Keratinocyte (primary cell): ENCODE data around the gene CFAP206. TPM values are rescaled to one million over a fixed set of nuclear protein-coding genes. Genes with fewer than 3 reads are reported as not detected.
A peak's percentile ranks its signal among the peaks of the same experiment; 100 is the strongest.

ENCODE experiments used
- DNase-seq: peaks from one replicate; pipeline ENCODE4 v3.0.0-alpha.2; 2011; ENCODE audit warnings: low read depth, missing footprints, low spot score
- FAIRE-seq: peaks from 2 replicates; lab custom pipeline; 2011; peaks lifted over from hg19 to GRCh38; lab: Jason Lieb, UNC
- H2AFZ ChIP-seq: 2 replicates; pipeline ENCODE4 v1.6.0; 2012; ENCODE audit warnings: low read length, control low read depth, inconsistent platforms; ENCODE audit not compliant: control insufficient read depth
- H3K27ac ChIP-seq: 2 replicates; pipeline ENCODE4 v1.5.1; 2011; ENCODE audit warnings: low read length; ENCODE audit not compliant: control insufficient read depth, insufficient read depth
- H3K27me3 ChIP-seq: 3 replicates; pipeline ENCODE4 v1.6.0; 2011; ENCODE audit warnings: low read length; ENCODE audit not compliant: control insufficient read depth, insufficient read depth; ENCODE audit errors: extremely low read depth
- H3K36me3 ChIP-seq, 2 experiments: 2 replicates in 1 of 2; 3 replicates in 1 of 2; pipeline ENCODE4 v1.5.1; 2011; ENCODE audit warnings: low read length in 2 of 2, mild to moderate bottlenecking in 1 of 2; ENCODE audit not compliant: control insufficient read depth in 2 of 2, insufficient read depth in 2 of 2; ENCODE audit errors: extremely low read depth in 1 of 2
- H3K4me1 ChIP-seq: 3 replicates; pipeline ENCODE4 v1.5.1; 2011; ENCODE audit warnings: low read length; ENCODE audit not compliant: control insufficient read depth, insufficient read depth; ENCODE audit errors: extremely low read depth
- H3K4me2 ChIP-seq: 3 replicates; pipeline ENCODE4 v1.6.0; 2011; ENCODE audit warnings: low read depth, low read length; ENCODE audit not compliant: control insufficient read depth, insufficient read depth; ENCODE audit errors: extremely low read depth
- H3K4me3 ChIP-seq, 3 experiments: fragments of 200-600 bp in 1 of 3; sonication (generic) in 1 of 3; 2 replicates in 2 of 3; 3 replicates in 1 of 3; pipeline ENCODE4 v1.5.1; 2011 to 2016; ENCODE audit warnings: low read length in 3 of 3, mild to moderate bottlenecking in 3 of 3, control low read depth in 2 of 3, inconsistent platforms in 1 of 3, low read depth in 1 of 3, mixed read lengths in 1 of 3, mixed run types in 1 of 3, moderate library complexity in 1 of 3; ENCODE audit not compliant: control insufficient read depth in 2 of 3, insufficient read depth in 2 of 3; ENCODE audit errors: extremely low read depth in 1 of 3
- H3K79me2 ChIP-seq: 2 replicates; pipeline ENCODE4 v1.6.0; 2012; ENCODE audit warnings: low read length; ENCODE audit not compliant: control insufficient read depth, insufficient read depth
- H3K9ac ChIP-seq: 3 replicates; pipeline ENCODE4 v1.6.0; 2011; ENCODE audit warnings: low read length; ENCODE audit not compliant: control insufficient read depth, insufficient read depth; ENCODE audit errors: extremely low read depth
- H3K9me1 ChIP-seq: 3 replicates; pipeline ENCODE4 v1.6.0; 2011; ENCODE audit warnings: low read length; ENCODE audit not compliant: control insufficient read depth, insufficient read depth; ENCODE audit errors: extremely low read depth
- H3K9me3 ChIP-seq: 2 replicates; pipeline ENCODE4 v1.5.1; 2012; ENCODE audit warnings: low read depth, low read length; ENCODE audit not compliant: control insufficient read depth
- H4K20me1 ChIP-seq: 3 replicates; pipeline ENCODE4 v1.6.0; 2011; ENCODE audit warnings: low read length; ENCODE audit not compliant: control insufficient read depth, insufficient read depth; ENCODE audit errors: extremely low read depth
- EZH2 ChIP-seq: IDR thresholded peaks from one replicate; pipeline ENCODE4 v1.6.1; 2012; ENCODE audit warnings: inconsistent platforms, mild to moderate bottlenecking, low read length, moderate library complexity
- dilution Hi-C: fragments of 300-500 bp; cut with MboI; formaldehyde crosslinking; loops from one replicate; pipeline ENCODE4 v1.7.0; 2020; ENCODE audit warnings: low sequenced_read_pairs; ENCODE audit not compliant: extremely low pct_ligation_motif_present
- polyA minus RNA-seq, 3 experiments: library from RNA; depleted of rRNA, polyadenylated mRNA; stranded (reverse); fragments of >200 nt; gene quantifications; 1 replicate in 1 of 3; 2 replicates in 1 of 3; 3 replicates in 1 of 3; pipeline ENCODE4 v1.2.3, GENCODE V29; 2011
- polyA plus RNA-seq, 5 experiments: library from polyadenylated mRNA; depleted of rRNA in 3 of 5; stranded (reverse) in 3 of 5; stranded (forward) in 1 of 5; unstranded in 1 of 5; fragments of >200 nt; gene quantifications; 1 replicate in 1 of 5; 2 replicates in 3 of 5; 3 replicates in 1 of 5; pipeline versions ENCODE4 v1.2.1 to v1.2.3, GENCODE V29; 2011 to 2012; ENCODE audit warnings: missing spikeins in 2 of 5, low read depth in 1 of 5, low replicate concordance in 1 of 5
- TF ChIP-seq, protein P1 (sequence below), 3 experiments: IDR thresholded peaks in 1 of 3; conservative IDR thresholded peaks in 1 of 3; optimal IDR thresholded peaks in 1 of 3; 2 replicates in 2 of 3; 3 replicates in 1 of 3; pipeline versions ENCODE3 to v1.5.1; 2011; ENCODE audit warnings: low read length in 3 of 3, mild to moderate bottlenecking in 3 of 3, moderate library complexity in 2 of 3, control low read depth in 1 of 3, inconsistent platforms in 1 of 3; ENCODE audit not compliant: insufficient read depth in 2 of 3; ENCODE audit errors: extremely low read depth in 1 of 3

CFAP206 gene, protein sequence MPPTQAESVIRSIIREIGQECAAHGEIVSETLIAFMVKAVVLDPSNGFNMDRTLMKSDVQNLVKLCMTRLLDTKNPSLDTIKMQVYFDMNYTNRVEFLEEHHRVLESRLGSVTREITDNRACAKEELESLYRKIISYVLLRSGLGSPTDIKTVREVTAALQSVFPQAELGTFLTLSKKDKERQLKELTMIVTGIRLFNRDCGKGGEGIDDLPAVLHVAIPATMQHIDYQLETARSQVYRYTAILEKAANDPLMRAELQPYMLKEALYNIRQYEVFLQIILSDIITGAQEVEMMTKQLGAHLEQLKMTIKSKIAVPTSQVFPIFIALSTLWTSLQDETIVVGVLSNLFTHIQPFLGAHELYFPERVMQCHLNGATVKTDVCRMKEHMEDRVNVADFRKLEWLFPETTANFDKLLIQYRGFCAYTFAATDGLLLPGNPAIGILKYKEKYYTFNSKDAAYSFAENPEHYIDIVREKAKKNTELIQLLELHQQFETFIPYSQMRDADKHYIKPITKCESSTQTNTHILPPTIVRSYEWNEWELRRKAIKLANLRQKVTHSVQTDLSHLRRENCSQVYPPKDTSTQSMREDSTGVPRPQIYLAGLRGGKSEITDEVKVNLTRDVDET
- 0.18 to 0.63 TPM (median 0.44 TPM) in 3 replicates for polyA plus RNA-seq
- 0.39 TPM for polyA plus RNA-seq (2011; ENCODE audit: low read depth)
- 0.65 and 0.88 TPM in 2 replicates for polyA plus RNA-seq (2011; cell fraction: cytosol; rRNA removed)
- 0.89 and 1.3 TPM in 2 replicates for polyA plus RNA-seq (2011; cell fraction: nucleus; rRNA removed)
- 0.26 and 0.35 TPM in 2 replicates for polyA plus RNA-seq (2012; ENCODE audit: low replicate concordance)
- polyA minus RNA-seq = 0.63 to 0.80 TPM in 2 of 3 replicates, not detected in the other
- not detected for polyA minus RNA-seq (2011; cell fraction: cytosol; rRNA and poly(A)+ RNA removed)
- polyA minus RNA-seq (2011; cell fraction: nucleus; rRNA and poly(A)+ RNA removed) = 0.42 and 2.0 TPM in 2 replicates

DNA sequence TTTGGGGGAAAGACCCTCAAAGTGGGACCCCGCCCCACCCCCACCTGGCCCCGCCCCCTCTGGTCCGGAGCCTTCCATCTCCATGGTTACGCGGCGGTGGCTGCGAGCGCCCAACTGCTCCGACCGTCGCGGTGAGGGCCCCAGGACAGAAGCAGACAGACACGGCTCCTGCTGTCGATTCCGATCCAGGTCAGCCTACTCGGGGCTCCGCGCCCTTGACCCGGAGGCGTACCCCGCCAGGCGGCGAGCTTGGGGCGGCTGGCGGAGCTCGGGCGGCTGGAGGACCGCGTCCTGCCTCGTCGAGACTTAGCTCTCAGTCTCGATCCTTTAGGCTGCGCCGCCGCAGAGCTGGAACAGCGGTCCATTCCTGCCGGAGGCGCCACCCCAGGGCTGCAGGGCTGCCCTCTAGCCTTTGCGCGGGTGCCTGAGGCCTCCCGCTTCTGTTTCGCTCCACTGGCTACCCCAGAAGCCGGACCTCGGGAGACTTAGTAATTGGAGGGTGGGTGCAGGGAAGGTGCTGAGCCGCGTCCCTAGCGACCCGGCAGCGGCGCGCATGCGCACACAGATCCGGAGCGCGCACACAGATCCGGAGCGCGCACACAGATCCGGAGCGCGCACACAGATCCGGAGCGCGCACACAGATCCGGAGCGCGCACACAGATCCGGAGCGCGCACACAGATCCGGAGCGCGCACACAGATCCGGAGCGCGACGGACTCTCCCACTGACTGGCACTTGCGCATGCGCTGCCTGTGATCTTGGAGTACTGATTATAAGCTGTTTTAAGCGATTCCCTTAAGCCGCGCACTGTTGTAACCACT lies at the start of gene CFAP206:
Gene CFAP206, plus strand, starts transcription at position 72 of the 820 bp plus-strand sequence. CDS start 1,868 bp downstream, outside the sequence.
- TF ChIP-seq, protein P1, sequence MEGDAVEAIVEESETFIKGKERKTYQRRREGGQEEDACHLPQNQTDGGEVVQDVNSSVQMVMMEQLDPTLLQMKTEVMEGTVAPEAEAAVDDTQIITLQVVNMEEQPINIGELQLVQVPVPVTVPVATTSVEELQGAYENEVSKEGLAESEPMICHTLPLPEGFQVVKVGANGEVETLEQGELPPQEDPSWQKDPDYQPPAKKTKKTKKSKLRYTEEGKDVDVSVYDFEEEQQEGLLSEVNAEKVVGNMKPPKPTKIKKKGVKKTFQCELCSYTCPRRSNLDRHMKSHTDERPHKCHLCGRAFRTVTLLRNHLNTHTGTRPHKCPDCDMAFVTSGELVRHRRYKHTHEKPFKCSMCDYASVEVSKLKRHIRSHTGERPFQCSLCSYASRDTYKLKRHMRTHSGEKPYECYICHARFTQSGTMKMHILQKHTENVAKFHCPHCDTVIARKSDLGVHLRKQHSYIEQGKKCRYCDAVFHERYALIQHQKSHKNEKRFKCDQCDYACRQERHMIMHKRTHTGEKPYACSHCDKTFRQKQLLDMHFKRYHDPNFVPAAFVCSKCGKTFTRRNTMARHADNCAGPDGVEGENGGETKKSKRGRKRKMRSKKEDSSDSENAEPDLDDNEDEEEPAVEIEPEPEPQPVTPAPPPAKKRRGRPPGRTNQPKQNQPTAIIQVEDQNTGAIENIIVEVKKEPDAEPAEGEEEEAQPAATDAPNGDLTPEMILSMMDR (optimal IDR thresholded peaks at IDR 0.05 in 1 of 3, IDR thresholded peaks at IDR 0.05 in 1 of 3, conservative IDR thresholded peaks at IDR 0.05 in 1 of 3; ENCODE audit: extremely low read depth in 1 of 3, insufficient read depth in 2 of 3, low read length in 3 of 3) = peak in 2 of 3 experiments; percentile 17 to 43
- no peak for TF ChIP-seq EZH2
- no peaks in the 10 kb centered on the region for H3K9me3 ChIP-seq
- dilution Hi-C loops = no loop called here
- H2AFZ ChIP-seq = peak within 1 kb of the TSS; percentile 100
- H3K4me3 ChIP-seq = peak within 1 kb of the TSS; percentile 91 to 95 (median 91)
- peak within 1 kb of the TSS; percentile 69 for H3K9ac ChIP-seq
- FAIRE-seq = peak; percentile 49
- peak within 1 kb of the TSS; percentile 61 for H3K27ac ChIP-seq
- H3K4me1 ChIP-seq = no peaks in the 10 kb centered on the region
- H3K9me1 ChIP-seq = no peaks in the 10 kb centered on the region
- H3K36me3 ChIP-seq = no peaks in the 10 kb centered on the region
- peak within 1 kb of the TSS; percentile 99 for H3K4me2 ChIP-seq
- peak; percentile 38 for DNase-seq
- no peaks in the 10 kb centered on the region for H3K27me3 ChIP-seq
- H4K20me1 ChIP-seq = no peaks in the 10 kb centered on the region
- no peaks in the 10 kb centered on the region for H3K79me2 ChIP-seq

DNA sequence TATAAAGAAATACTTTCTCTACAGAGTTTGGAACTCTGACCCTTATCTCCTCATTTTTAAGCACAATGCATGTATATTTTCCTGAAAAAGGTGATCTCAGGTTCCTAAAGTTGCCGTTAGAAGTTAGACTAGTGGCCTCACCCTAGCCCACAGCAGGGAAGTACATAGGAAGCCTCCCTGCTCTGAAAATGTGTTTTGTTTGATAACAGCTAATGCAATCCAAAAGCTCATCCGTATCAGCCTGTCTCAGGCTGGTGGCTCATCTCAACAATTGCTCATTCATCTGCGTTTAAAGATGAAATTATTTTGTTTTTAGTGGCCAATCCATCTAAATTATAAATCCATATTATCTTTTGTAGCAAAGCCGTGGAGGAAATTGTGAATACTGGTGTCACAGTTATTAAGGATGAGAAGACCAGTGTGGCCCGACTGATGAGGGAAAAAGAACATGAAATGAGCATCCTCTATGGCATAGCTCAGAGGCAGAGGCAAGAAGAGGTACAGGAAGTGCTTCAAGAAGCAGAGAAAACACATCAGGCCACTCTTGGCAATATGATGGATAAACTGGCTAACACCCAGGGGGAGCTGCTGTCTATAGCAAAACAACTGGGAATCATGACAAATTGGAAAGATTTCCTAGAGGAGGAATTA lies 43.0 kb upstream of the CFAP206 start:
- FAIRE-seq (no peak), DNase-seq (no peak)
- Histone ChIP-seq H2AFZ (no peak overlapping the region), H3K4me3 (no peak overlapping the region), H3K4me2 (no peak overlapping the region), H4K20me1 (no peaks in the 10 kb centered on the region), H3K9me3 (no peaks in the 10 kb centered on the region), H3K9ac (no peak overlapping the region), H3K27me3 (no peaks in the 10 kb centered on the region), H3K27ac (no peak overlapping the region), H3K36me3 (no peaks in the 10 kb centered on the region), H3K79me2 (no peaks in the 10 kb centered on the region), H3K9me1 (no peaks in the 10 kb centered on the region), H3K4me1 (no peaks in the 10 kb centered on the region)
- dilution Hi-C loops = no loop called here
- TF ChIP-seq, protein P1 (optimal IDR thresholded peaks at IDR 0.05 in 1 of 3, IDR thresholded peaks at IDR 0.05 in 1 of 3, conservative IDR thresholded peaks at IDR 0.05 in 1 of 3; ENCODE audit: extremely low read depth in 1 of 3, insufficient read depth in 2 of 3, low read length in 3 of 3) = no peak
- TF ChIP-seq EZH2 = no peak
